ENCODE results near the gene CUTA.

DNA sequence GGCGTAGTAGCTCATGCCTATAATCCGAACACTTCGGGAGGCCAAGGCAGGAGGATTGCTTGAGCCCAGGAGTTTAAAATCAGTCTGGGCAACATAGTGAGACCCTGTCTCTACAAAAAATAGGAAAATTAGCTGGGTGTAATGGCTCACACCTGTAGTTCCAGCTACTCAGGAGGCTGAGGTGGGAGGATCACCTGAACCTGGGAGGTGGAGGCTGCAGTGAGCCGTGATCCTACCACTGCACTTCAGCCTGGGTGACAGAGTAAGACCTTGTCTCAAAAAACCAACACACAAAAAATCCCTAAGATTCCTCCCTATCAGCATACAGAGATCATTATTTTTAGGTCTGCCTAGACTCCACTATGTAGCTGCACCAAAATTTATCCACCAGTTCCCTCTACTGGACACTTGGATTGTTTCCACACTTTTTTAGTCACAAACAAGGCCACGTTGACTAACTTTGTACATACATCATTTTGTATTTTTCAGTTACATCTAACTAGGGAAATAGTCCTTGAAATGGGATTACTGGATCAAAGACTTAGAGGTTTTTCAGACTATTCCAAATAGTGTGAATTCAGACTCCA lies 10.7 kb downstream of the CUTA start:
- TF ChIP-seq, protein P1, sequence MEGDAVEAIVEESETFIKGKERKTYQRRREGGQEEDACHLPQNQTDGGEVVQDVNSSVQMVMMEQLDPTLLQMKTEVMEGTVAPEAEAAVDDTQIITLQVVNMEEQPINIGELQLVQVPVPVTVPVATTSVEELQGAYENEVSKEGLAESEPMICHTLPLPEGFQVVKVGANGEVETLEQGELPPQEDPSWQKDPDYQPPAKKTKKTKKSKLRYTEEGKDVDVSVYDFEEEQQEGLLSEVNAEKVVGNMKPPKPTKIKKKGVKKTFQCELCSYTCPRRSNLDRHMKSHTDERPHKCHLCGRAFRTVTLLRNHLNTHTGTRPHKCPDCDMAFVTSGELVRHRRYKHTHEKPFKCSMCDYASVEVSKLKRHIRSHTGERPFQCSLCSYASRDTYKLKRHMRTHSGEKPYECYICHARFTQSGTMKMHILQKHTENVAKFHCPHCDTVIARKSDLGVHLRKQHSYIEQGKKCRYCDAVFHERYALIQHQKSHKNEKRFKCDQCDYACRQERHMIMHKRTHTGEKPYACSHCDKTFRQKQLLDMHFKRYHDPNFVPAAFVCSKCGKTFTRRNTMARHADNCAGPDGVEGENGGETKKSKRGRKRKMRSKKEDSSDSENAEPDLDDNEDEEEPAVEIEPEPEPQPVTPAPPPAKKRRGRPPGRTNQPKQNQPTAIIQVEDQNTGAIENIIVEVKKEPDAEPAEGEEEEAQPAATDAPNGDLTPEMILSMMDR (IDR thresholded peaks at IDR 0.05; ENCODE audit: poor library complexity, severe bottlenecking): no peak
- TF ChIP-seq, protein P2, sequence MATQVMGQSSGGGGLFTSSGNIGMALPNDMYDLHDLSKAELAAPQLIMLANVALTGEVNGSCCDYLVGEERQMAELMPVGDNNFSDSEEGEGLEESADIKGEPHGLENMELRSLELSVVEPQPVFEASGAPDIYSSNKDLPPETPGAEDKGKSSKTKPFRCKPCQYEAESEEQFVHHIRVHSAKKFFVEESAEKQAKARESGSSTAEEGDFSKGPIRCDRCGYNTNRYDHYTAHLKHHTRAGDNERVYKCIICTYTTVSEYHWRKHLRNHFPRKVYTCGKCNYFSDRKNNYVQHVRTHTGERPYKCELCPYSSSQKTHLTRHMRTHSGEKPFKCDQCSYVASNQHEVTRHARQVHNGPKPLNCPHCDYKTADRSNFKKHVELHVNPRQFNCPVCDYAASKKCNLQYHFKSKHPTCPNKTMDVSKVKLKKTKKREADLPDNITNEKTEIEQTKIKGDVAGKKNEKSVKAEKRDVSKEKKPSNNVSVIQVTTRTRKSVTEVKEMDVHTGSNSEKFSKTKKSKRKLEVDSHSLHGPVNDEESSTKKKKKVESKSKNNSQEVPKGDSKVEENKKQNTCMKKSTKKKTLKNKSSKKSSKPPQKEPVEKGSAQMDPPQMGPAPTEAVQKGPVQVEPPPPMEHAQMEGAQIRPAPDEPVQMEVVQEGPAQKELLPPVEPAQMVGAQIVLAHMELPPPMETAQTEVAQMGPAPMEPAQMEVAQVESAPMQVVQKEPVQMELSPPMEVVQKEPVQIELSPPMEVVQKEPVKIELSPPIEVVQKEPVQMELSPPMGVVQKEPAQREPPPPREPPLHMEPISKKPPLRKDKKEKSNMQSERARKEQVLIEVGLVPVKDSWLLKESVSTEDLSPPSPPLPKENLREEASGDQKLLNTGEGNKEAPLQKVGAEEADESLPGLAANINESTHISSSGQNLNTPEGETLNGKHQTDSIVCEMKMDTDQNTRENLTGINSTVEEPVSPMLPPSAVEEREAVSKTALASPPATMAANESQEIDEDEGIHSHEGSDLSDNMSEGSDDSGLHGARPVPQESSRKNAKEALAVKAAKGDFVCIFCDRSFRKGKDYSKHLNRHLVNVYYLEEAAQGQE (IDR thresholded peaks at IDR 0.05; ENCODE audit: borderline replicate concordance): no peak
